SIG-M5 (cell line): ENCODE data around the gene ZNF799.
"Not testable (repeated sequence)": the region's sequence is repeated elsewhere in the genome, so short reads cannot be mapped to it uniquely, and the experiment has no call there.

ENCODE experiments used
- DNase-seq: peaks from one replicate; lab custom pipeline; 2025; lab: John Stamatoyannopoulos, UW

ZNF799 gene

DNA sequence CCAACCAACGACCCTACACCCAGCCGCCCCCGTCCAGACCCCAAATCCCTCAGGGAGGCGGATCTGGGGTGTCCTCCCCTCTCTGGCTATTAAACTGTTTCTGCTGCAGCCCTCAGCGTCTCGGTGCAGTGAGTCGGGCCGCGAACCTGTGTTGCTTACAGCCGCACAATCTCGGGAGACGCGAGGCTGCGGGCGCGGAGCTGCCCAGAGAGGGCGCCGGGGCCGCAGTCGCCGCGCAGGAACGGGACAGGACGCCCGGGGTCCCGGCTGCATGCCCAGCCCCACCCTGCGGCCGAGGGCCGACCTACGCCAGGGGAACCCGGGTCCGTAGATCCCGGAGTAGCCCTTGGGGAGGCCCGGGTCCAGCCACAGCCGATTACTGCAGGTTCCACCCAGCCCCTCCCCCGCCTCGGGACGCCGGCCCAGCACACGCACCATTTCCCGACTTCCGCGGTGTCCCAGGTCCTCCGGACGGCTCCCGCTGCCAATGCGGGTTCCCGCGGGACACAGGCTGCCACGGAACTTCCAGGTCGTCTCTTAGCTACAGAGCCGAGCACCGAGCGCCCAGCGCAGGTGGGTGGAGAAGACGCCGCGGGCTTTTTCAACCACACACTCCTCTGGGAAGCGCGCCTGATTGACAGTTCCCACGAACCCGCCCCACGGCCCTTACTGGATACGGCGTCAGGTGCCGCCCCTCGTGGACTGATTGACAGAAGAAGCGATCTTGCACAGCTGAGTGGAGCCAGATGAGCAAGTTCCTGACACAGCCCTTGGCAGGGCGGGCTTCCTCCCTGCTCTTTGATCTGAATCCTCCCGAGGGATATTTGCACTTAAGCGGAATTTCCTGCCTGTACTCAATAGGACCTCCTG is at the start of gene ZNF799:
Gene ZNF799 (minus strand): TSS at position 639 of the 870 bp plus-strand sequence. CDS start 201 bp downstream, at position 438.
- DNase-seq: peak; percentile 64

- DNase-seq: no peak
Observed at GRCh38 chr19:12450844-12451243, 49.8 kb upstream of the ZNF799 start.

- DNase-seq: no peak
Observed at GRCh38 chr19:12448808-12449207, 47.7 kb upstream of the ZNF799 start.

DNA sequence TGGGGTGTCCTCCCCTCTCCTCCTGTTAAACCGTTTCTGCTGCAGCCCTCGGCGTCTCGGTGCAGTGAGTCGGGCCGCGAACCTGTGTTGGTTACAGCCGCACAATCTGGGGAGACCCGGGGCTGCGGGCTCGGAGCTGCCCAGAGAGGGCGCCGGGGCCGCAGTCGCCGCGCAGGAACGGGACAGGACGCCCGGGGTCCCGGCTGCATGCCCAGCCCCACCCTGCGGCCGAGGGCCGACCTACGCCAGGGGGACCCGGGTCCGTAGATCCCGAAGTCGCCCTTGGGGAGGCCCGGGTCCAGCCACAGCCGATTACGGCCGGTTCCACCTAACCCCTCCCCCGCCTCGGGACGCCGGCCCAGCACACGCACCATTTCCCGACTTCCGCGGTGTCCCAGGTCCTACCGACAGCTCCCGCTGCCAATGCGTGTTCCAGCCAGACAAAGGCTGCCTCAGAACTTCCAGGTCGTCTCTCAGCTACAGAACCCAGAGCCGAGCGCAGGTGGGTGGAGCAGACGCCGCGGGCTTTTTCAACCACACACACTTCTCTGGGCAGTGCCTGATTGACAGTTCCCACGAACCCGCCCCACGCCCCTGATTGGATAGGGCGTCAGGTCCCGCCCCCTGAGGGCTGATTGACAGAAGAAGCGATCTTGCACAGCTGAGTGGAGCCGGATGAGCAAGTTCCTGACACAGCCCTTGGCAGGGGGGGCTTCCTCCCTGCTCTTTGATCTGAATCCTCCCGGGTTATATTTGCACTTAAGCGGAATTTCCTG is 39.7 kb upstream of the ZNF799 start, which contains the start of gene ZNF443:
Gene ZNF443 (minus strand): TSS at position 481 of the 776 bp plus-strand sequence. CDS start 107 bp downstream, at position 374.
- peak; percentile 64 for DNase-seq

- not testable (repeated sequence) for DNase-seq
Observed at GRCh38 chr19:12439686-12440540, 38.8 kb upstream of the ZNF799 start.

DNA sequence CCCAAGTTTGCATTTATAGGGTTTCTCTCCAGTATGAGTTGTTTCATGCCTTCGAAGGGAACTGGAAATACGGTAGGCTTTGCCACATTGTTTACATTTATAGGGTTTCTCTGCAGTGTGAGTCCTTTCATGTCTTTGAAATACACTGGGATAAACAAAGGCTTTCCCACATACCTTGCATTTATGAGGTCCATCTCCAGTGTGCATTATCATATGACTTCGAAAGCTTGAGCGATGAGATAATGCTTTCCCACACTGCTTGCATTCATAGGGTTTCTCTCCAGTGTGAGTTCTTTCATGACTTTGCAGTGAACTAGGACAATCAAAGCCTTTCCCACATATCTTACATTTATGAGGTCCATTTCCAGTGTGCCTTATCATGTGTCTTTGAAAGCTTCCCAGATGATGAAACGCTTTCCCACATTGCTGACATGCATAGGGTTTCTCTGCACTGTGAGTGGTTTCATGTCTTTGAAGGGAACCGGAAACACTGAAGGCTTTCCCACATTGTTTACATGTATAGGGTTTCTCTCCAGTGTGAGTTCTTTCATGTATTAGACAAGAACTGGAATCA is 29.7 kb upstream of the ZNF799 start:
- not testable (repeated sequence) for DNase-seq

- DNase-seq: no peak
Observed at GRCh38 chr19:12425888-12426274, 24.8 kb upstream of the ZNF799 start.

- DNase-seq: no peak
Observed at GRCh38 chr19:12425236-12425887, 24.3 kb upstream of the ZNF799 start.

GRCh38 chr19:12417273-12417672 is 16.2 kb upstream of the ZNF799 start:
- not testable (repeated sequence) for DNase-seq

- DNase-seq: no peak
Observed at GRCh38 chr19:12411893-12412292, 10.8 kb upstream of the ZNF799 start.

DNA sequence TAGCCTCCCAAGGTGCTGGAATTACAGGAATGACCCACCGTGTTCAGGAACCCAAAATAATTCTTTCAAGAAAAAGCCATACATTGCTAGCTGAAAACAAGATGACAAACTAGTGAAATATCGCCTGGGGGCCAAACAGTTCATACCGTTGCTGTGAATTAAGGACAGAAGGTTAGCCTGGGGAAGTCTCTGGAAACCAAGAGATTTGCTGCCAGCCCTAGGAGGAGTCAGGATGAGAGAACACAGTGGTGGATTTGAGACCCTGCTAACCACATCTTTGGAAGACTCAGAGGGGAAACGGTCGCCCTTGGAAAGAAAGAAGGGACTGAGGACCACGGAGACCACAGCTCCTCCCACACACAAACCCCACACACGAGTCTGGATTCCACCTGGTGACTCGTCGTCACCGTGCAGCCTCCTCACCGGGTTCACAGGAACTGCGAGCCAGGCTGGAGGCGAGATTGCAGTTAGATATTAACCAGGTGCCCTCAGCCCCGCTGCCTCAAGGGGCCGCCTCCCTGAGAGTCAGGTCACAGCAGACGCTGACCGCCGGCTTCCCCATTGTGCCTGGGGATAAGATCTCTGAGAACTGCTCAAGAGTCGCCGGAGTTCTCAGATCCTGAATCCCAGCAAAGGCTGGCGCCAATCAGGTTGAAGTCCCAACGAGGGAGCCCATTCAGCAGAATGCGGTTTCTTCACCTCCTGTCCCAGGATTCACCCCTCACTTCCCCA is 1.0 kb downstream of the ZNF799 start:
- DNase-seq: not testable (repeated sequence)

DNA sequence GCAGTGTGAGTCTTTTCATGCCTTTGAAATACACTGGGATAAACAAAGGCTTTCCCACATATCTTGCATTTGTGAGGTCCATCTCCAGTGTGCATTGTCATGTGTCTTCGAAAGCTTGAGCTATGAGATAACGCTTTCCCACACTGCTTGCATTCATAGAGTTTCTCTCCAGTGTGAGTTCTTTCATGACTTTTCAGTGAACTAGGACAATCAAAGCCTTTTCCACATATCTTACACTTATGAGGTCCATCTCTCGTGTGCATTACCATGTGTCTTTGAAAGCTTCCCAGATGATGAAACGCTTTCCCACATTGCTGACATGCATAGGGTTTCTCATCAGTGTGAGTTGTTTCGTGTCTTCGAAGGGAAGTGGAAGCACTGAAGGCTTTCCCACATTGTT is 9.9 kb downstream of the ZNF799 start:
- DNase-seq: not testable (repeated sequence)

DNA sequence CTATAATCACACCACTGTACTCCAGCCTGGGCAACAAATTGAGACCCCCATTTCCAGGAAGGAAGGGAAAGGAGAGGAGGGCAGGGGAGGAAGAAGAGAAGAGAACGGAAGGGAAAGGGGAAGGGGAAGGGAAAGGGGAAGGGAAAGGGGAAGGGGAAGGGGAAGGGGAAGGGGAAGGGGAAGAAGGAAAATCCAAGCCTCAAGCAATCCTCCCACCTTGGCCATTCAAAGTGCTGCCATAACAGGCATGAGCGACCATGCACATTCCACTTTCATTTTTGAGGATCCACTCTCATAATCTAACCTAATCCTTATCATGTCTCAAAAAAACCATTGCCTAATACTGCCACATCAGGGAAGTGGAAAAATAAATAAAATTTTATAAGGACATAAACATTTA is 14.7 kb downstream of the ZNF799 start:
- not testable (repeated sequence) for DNase-seq

DNA sequence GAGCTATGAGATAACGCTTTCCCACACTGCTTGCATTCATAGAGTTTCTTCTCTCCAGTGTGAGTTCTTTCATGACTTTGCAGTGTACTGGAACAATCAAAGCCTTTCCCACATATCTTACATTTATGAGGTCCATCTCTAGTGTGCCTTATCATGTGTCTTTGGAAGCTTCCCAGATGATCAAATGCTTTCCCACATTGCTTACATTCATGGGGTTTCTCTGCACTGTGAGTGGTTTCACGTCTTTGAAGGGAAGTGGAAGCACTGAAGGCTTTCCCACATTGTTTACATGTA is 20.7 kb downstream of the ZNF799 start:
- DNase-seq: no peak

- DNase-seq: no peak
Observed at GRCh38 chr19:12379732-12380443, 21.2 kb downstream of the ZNF799 start.

GRCh38 chr19:12374026-12374425 is 27.0 kb downstream of the ZNF799 start:
- no peak for DNase-seq

DNA sequence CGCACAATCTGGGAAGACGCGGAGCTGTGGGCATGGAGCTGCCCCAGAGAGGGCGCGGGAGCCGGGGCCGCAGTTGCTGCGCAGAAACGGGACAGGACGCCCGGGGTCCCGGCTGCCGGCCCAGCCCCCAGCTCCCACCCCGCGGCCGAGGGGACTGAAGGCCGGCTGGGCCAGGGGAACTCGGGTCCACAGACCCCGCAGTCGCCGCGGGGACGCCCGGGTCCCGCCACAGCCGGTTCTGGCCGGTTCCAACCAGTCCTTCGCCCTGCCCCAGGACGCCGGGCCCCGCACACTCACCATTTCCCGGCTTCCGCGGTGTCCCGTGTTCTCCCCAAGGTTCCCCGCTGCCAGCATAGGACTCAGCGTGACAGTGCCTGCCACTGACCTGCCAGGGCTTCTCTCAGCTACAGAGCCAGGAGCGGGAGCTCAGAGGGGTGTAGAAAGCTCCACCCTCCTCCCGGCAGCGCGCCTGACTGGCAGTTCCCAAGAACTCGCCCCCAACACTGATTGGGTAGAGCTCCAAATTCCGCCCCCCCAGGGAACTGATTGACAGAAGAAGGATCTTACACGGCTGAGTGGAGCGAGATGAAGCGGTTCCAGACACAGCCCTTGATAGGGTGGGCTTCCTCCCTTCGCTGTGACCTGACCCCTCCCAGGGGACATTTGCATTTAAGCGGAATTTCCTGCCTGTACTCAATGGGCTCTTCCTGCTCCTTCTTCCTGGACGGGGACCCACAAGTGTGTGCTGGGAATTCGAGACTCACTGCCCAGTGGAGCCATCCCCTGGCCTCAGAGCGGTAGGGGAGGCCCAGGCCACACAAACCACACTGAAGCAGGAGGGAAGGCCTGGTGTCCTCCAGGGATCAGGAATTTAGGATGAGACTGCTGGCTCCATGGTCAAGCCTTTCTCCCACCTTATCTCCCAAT is 35.6 kb downstream of the ZNF799 start, which contains the start of gene ZNF442:
Gene ZNF442 (minus strand): TSS at position 448 of the 927 bp plus-strand sequence. CDS start 2,052 bp downstream, outside the sequence.
- DNase-seq: no peak

- DNase-seq: no peak
Observed at GRCh38 chr19:12364391-12365235, 36.5 kb downstream of the ZNF799 start.
